ENCODE measurements around the gene GLRX3.
A peak's percentile ranks its signal among the peaks of the same experiment; 100 is the strongest.
"Not testable (repeated sequence)": the region's sequence is repeated elsewhere in the genome, so short reads cannot be mapped to it uniquely, and the experiment has no call there.

Gene GLRX3

DNA sequence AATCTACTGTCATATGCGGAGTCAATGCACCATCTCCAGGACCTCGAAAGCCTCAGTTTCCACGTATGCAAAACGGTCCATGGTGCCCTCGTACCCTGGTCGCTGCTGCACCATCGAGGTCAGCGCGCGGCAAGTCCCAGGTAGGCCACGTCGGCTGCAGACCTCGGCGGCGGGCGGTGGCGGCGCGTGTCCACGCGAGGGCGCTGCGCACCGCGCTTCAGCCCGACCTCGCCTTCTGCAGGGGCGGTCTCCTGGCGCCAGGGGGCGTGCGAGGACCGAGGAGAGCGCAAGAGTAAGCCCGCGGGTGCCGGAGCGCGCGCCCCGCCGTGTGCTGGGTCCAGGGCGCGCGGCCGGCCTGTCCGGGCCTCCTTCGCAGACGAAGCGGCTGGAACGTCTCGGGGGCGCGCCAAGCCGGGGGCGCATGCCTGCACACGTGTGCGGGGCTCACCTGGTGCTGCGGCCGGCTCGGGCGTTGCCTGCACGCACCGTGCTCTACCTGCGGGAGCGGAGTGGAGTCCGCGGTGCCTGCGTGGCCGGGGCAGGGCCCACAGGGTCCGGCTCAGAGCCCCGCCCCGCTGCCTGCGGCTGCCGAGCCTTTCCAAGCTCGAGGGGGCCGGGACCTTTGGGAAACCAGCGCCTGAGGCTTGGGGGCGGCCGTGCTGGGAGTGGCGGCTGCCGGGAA is 54.0 kb downstream of the GLRX3 start:
- DNase-seq = peak; percentile 96

DNA sequence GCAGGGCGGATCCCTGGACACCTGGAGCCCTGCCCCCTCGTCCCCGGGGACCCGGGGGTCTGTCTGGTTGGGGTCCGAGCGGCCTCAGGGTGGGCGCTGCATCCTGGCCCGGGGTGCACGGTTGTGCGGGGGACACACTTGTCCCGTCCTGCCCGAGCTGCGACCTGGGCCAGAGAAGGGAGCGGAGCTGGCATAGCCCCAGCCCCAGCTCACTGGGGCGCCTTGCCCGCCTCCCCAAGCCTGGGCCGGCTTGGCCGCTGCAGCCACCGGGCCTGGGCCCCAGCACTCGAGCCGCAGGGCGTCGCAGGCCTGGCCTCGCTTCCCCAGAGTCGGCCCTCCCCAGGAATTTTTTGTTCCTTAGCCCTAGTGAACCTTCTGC is 54.5 kb downstream of the GLRX3 start:
- no peak for DNase-seq

DNA sequence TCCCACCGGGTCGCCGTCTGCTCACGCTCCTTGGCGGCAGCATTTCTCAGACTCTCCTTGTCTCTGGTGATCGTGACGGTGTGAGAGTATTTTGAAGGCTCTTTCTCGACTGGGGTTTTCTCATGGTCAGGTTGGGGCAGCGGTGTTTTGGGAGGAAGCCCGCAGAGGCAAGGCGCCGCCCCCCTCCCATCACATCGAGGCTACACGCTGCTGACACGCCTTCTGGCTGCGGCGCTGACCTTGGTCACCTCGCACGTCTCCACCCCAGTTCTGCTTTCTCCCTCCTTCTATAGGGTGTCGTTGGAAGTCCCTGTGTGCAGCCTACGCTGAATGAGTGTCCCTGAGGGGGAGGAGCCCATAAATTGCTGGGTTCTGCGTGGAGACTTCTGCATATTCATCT is 55.2 kb downstream of the GLRX3 start:
- no peak for DNase-seq

DNA sequence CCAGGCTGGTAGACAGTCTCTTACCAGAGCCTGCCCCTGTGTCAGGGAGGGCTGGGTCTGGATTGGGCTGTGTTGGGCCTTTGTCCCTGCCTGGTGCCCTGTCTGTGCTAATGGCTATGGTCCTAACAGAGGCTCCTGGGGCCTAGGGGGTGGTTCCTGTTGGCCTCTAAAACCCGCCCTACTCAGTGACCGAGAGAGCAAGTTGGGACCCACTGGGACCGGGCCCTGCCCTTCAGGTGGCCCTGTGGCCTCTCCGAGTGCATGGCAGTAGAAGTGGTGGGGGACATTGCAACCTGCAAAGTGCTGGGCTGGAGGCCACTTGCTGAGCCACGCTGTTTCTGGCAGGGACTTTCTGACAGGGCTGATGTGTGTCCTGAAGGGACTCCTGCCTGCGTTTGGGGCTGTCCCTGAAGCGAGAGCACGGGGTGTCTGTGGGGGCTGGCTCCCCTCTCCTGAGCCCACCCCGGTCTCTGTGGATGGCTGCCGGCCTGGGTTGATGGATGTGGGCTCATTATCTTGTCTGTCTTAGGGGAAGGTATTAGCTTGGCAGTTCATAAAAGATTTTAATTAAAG is 56.2 kb downstream of the GLRX3 start:
- no peak for DNase-seq

DNA sequence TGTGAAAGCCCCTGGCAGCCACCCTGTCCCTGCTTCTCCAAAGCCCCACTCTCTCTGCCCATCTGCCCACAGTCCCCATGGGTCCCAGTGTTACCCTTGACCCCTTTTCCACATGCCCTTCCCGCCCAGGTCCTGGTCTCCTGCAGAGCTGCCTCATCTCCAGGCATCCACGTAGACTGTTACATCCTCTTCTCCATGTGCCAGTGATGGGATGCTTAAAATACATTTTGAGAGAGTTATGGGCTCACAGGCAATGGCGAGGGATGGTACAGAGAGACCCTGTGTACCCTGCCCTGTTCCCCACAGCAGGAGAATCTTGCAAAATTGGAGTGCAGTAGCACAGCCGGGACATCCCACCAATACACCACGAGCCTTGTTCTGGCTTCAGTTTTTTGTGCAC is 56.8 kb downstream of the GLRX3 start:
- DNase-seq = no peak

DNA sequence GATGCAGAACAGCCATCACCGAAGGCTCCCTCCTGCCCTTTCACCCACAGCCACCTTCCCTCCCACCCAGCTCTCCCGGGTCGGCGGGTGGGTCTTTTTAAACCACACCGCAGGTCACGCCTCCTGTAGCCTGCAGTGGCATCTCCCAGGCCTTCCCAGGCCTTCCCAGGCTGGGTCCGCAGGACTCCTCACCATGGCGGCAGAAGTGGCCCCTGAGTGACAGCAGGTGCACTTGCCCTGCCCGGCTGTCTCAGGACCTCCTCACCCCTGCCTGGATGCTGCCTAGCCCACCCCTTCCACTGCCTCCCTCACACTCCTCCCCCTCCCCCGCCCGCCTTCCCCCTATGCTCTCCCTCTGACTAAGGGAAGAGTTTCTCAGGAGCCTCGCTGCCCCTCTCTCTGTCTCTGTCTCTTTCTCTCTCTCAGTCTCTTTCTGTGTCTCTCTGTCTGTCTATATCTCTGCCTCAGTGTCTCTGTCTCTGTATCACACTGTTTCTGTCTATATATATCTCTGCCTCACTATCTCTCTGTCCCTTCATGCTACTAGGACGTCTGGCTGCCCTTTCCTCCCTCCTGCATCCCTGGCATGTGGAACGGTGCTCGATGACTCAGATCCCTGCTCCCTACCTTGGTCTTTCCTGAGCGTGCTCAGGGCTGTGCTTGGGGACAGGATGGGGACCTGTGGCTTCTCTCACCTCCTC is 57.5 kb downstream of the GLRX3 start:
- no peak for DNase-seq

DNA sequence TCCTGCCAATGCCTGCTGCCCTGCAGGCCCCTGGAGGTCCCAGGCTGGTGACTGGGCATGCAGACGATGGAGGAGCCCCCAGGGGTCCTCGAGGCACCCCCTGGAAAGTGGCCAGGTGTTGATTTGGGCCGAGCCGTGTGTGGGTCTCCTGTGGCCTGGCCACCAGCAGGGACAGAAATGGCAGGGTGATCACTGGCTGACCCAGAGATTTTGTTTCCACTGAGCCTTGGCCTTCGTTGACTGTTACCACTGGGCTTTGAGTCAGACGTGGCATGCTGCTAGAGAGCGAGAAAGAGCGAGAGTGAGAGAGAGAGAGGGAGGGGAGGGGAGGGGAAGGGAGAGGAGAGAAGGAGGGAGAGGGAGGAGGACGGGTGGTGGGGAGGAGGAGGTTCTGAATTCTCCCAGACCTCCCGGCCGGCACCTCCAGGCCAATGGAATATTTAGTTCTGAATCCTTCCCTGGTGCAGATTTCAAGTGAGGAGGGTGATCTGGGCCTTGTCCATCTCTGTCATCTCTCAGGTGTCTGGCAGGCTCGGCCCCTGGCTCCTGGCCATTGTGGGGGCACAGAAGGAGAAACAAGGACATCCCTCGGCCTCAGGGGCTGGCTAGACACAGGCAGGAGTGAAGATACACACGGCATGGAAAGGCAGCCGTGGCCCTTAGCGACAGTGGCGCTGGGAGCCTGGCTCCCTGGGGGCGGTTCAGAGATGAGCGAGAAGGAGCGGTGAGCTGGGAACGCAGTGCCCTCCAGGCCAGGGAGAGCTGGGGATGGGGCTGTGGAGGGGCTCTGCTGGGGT is 58.2 kb downstream of the GLRX3 start:
- no peak for DNase-seq

DNA sequence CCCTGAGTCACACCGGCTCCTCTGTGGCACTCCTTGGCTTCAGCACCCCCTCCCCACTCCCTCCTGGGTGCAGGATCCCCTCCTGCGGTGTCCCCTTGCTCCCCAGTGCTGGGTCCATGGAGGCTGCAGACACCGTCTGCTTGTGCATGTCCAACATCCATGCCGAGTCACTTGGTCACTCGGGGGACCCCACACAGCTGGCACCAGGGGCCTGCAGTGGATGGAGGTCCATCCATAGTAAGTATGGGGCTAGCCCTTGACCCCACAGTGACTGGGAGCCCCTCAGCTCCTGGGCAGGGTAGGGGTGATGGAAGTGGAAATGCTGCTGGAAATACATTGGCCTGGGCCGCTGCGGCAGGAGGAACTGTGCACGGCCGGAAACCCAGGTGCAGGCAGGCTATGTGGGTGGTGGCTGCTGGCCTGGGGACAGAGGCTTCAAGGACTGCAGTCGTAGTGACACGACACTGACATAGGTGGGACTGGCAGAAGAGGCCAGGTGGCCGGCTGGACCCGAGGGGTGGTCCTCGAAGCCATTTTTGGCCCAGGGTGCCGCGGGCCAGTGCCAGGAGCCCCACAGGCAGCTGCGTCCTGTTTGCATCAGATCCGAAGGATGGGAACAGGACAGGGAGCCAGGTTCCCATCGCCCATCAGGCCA is 58.9 kb downstream of the GLRX3 start:
- DNase-seq = no peak

DNA sequence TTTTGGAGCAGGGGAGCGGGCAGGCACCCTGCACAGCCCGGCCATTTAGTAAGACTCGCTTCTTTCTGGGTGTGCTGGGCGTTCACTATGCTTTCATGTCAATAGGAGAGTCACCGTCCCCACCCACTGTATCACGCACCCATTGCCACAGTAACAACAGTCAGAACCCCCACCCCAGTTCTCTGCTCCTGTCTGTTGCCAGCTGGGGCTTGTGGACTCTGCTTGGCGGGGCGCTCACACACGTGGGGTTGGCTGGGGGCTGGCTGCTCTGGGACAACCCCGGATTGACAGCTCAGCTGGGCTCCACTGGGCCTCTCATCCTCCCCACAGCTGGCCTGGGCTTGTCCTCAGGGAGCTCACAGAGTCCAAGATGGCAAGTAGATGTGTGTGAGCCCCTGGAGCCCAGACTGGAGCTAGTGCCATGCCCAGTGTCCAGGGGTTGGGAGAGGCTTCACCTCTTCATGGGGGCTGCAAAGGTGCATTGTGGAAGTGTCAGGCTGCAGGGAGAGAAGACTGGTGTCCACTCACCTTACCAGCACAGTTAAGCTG is 59.6 kb downstream of the GLRX3 start:
- DNase-seq = no peak

DNA sequence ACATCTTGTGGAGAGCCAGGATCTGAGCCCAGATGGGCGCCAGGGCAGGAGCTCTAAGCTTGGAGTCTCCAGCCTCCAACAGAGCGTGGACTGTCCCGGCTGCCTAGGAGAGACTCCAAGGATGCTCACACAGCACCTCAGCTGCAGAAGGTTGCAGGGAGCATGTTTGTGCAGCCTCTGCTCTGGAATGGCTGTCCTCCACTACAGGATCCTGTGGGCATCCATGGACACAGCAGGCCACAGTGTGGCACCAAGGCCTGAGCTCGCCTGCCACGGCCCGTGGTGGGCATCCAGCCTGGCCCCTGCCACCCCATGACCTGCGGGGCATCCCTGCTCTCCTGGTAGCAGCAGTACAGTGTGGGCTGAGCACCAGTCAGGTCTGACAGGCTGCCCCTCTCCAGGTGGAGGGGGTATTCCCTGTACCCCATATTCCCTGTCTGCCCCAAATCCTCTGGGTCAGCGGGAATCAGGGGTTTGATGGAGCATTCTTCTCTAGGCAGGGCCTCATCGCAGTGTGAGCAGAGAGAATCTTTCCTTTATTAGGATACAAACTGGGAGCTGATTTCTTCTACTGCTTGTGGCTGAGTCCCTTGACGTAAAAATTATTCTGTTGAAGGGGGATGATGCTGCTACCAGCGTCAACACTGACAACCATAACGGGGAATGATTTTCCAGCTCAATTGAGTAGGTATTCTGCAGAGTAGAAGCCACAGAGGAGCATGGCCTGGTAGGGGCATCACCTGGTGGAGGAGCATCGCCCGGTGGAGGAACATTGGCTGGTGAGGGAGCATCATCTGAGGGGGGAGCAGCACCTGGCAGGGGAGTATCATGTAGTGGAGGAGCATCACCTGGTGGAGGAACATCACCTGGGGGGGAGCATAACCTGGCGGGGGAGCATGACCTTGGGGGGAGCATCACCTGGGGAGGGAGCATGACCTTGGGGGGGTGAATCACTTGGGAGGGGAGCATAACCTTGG is 60.6 kb downstream of the GLRX3 start:
- no peak for DNase-seq

DNA sequence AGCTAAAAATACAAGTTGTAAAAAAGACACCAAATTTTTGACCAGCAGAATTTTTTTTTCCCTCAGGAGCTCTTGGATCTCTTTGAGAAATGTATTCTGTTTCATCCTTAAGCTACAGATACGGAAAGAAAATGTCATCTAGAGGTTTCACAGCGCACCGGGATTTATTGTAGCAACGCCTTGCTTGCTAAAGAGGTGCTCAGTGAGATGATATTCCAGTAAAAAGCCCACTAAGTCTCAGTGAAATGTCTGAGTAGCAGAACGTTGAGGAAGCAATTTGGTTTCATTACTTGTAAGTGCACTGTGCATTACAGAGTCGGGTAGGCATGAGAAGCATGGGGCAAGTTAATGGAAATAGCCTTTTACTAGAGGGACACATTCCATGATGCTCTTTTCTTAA is 62.5 kb downstream of the GLRX3 start:
- no peak for DNase-seq

DNA sequence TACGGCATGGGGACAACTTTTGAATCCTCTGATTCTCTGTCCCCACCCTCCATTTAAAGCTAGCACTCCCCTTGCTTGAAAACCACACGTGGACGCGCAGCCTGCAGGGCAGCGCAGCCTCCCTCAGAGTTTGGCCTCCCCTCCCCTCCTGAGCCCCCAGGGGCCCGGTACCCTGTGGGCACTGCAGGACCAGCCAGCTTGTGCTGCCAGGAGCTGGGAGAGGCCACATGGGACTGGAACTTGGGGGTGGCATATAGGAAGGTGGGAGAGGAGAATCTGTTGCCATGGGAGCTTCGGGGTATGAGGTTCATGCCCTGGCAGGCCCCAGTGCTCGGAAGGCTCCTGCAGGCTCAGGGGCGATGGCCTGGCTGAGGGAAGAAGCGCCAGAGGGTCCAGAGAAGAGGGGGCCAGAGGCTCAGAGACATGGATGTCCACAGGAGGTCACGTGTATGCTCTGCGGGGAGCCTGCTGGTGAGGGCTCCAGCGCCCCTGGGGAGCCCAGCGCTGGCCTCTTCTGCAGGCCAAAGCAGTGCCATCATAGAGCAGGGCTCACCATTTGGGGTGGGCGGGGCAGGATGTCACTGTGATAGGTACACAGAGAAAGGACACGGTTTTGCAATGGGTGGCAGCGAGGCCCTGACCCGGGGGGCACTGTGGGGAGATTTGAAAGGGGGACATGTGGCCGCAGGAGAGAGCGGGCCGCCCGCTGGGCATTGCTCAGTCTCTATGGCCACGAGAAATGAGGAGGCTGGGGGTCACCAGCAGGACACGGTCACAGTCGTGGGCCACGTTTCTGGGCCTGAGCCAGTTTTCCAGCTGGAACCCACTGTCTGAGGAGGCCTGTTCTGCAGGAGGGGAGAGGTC is 64.2 kb downstream of the GLRX3 start:
- DNase-seq = no peak

DNA sequence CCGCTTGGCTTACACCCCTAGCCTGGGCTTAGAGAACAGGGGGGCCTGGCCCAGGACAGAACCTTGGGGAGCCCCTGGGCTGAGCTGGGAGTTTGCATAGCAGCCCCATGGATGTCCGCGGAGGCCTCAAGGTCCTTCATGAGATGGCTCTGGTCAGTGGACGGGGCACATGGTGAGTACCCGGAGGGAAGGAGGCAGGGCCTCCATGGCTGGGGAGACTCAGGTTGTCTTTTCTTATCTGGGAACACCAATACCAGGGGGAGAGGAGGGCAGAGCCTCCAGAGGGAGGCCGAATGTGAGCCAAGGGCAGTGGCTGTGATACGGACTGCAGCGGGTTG is 64.8 kb downstream of the GLRX3 start:
- DNase-seq = no peak

DNA sequence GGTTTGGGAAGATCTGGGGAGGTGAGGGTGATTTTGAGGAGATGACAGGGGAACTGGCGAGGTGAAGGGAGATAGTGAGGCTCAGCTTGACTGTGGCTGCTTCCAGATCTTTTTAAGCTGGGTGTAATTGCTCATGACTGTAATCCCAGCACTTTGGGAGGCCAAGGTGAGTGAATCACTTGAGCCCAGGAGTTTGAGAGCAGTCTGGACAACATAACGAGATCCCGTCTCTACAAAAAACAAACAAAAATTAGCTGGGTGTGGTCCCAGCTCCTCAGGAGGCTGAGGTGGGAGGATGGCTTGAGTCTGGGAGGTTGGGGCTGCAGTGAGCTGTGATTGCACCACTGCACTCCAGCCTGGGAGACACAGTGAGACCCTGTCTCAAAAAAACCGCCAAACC is 66.0 kb downstream of the GLRX3 start:
- not testable (repeated sequence) for DNase-seq

DNA sequence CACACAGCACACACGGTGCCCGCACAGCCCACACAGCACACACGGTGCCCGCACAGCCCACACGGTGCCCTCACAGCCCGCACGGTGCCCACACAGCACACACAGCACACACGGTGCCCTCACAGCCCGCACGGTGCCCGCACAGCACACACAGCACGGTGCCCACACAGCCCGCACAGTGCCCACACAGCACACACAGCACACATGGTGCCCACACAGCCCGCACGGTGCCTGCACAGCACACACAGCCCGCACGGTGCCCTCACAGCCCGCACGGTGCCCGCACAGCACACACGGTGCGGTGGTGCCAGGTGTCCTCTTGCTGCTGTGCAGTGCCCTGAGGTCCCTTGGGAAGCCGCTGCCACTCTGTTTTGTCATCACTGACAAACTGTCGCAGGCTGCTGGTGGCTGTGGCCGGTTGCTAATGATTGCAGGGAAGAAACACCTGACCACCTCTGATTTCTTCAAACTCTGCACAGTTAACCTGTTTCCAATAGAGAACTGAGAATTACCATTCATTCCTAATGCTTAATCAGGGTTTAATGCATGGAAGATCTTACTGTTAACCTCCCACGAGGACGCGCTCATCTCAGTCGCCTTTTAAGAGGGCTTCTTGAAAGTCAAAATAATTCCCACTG is 66.9 kb downstream of the GLRX3 start:
- no peak for DNase-seq

DNA sequence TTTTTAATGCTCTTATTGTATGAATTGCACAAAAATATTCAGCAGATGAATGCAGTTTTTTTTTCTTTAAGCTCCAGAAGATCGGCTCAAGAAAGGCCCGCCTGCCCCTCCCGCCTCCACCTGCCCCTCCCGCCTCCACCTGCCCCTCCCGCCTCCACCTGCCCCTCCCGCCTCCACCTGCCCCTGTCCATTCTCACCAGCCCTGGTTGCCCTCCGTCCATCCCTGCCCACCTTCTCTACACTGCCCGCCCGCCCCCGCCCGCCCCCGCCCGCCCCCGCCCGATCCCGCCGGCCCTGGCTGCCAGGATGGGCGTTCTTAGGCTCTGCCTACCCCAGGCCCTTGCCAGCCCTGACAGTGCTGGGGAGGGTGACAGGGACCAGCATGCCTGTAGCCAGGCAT is 67.4 kb downstream of the GLRX3 start:
- DNase-seq = no peak

DNA sequence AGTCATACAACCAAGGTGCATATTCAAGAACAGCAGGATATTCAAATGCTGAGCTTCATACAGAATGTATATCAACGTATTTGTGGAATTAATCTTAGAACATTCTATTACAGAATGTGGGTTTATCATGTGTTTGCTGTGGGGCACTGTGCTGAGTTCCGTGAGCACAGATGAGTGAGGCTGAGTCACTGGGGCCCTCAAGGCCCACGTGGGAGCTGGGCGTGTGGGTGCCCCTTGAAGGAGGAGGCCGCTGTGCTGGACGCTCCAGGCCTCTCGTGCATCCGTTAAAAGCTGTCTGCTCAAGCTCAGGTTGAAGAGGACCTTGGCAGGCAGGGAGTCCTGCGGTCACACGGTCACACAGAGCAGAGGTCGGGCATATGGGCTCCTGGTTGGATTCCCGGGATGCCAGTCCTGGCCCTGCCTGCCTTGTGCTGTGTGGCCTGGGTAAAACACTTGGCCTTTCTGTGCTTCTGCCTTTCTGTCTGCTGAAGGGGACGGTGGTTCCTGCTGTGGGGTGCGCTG is 70.1 kb downstream of the GLRX3 start:
- DNase-seq = no peak

DNA sequence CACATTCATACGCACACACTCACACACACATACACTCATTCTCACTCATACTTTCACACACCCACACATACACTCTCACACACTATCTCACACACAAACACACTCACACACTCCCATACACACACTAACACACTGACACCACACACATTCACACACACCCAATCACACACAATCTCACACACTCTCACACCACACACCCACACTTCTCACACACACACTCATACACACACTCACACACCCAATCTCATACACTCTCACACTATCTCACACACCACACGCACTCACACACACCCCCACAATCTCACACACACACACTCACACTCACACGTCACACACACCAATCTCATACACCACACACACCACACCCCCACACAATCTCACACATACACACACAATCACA is 71.0 kb downstream of the GLRX3 start:
- DNase-seq = no peak

DNA sequence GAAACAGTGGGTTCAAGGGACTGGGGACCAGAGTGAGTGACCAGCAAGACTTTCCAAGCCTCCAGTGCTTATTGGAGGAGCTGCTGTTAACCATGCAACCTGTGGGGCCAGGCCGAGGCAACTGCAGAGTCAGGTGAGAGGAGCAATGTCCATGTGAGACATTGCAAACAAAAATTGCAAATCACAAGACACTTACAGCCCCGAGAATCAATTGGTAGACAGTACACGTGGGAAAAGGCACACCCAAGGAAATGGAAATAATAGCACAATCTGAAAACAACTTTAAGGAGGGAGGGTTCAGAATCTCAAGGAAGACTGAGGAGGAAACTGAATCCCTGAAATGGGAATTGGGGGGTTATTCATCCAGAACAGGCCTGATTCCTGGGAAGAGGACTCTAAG is 72.6 kb downstream of the GLRX3 start:
- no peak for DNase-seq

DNA sequence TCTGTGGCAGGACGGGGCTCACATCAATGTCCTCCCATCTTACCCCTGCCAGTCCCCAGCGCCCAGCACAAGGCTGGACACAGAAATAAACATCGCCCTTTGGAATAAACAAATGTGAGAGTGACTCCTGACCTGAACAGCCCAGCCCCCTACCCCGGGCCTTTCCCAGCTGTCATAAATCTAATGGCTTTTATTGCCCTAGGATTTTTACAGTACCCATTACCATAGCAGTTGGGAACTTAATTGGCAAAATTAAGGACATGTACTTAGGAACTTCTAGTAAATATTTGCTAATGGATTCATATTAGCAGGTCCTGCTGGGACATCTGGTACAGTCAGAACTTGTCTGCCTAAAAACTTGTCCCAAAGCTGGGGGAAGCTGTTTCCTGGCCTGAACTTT is 76.6 kb downstream of the GLRX3 start:
- no peak for DNase-seq

Data from activated effector memory CD4-positive, alpha-beta T cell treated with anti-CD3 and anti-CD28 coated beads, Interleukin-2, amount 50 U/mL, for 16 hours (primary cell).